ENCODE measurements around the gene PPP1CC.

PPP1CC gene

DNA sequence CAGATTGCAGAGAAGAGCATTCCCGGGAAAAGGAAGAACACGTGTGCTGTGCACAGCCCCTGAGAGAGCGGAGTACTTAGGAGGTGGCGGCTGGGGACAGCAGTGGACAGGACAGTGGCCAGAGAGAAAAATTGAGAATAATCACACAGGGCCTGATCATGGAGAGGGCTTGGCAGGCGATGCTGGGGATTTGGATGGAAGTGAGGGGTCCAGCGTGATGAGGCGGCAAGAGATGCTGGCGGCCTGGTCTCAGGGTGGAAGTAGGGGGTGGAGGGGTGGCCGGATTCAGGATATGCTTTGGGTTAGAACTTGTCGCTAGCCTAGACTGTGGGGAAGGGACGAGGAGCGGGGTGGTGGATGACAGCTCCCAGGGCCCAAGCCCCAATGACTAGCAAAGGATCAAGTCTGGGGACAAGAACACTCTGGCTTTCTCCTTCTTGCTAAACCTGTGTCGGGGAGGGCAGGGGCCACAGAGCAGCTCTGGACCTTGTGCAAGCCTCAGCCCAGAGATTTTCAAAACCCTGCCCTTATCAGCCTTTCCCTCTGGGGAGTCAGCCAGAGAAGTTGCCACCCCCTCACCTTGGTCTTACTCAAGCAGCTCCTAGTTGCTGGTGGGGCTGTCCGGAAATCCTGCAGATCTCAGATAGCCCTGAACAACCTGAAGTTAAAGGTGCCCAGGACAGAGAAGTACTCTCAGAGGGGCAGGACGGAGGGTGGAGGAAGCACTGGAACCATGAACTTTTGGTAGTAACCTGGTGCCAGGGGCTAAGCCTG, 55.1 kb downstream of the PPP1CC start:
- DNase-seq (ENCODE audit: low read depth, low spot score) = no peak

GRCh38 chr12:110686294-110686903, 56.3 kb downstream of the PPP1CC start:
- no peak for DNase-seq (ENCODE audit: low read depth, low spot score)

- DNase-seq (ENCODE audit: low read depth, low spot score) = no peak
Observed at GRCh38 chr12:110684312-110684836, 58.3 kb downstream of the PPP1CC start.

DNA sequence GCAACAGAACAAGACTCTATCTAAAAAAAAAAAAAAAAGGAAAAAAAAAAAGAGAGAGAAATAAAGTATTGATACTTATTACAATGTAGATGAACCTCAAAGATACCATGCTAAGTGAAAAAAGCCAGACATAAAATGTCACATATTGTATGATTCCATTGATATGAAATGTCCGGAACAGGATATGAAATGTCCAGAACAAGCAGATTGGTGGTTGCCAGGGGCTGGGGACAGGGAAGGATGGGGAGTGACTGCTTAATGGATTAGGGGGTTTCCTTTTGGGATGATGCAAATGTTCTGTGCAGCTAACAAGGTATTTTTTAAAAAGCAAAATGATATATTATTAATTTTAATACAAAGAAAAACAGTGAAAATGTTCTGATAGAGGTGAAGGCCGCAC, 58.8 kb downstream of the PPP1CC start:
- no peak for DNase-seq (ENCODE audit: low read depth, low spot score)

DNA sequence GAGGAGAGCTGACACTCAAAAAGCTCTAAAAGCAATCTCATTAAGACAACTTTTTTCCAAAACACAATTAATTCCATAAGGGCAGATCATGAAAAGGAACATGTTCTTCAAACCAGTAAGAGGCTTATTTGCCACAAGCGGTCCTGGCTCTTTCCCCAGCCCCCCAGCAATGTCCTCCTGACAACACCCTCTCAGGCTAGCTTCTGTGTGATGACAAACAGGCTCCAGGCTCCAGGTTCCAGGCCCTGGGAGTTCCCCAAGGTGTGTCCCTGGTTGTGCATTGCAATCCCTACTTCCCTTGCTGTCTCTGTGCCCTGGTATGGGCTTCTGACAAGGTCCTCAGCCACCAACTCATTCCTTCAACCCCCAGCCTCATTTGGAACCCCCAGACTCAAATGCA, 62.7 kb downstream of the PPP1CC start:
- no peak for DNase-seq (ENCODE audit: low read depth, low spot score)

DNA sequence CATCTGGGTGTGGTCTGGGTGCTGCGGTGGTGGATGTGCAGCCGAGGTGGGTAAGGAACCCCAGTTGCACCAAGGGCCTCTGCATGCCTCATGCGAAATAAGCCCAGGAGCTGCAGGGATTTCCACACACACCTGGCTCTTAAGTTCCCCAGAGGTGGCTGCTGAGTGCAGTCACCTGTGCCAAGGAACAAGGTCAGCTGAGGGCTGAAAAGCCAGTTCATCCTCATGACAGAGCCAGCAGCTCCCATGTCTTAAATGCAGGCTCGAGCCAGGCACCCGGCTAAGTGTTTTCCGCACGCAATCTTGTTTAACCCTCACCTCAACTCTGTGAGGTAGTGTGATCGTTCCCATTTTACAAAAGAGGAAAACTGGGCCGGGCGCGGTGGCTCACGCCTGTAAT, 63.5 kb downstream of the PPP1CC start:
- DNase-seq (ENCODE audit: low read depth, low spot score) = no peak

GRCh38 chr12:110677982-110678381, 64.7 kb downstream of the PPP1CC start:
- no peak for DNase-seq (ENCODE audit: low read depth, low spot score)

- no peak for DNase-seq (ENCODE audit: low read depth, low spot score)
Observed at GRCh38 chr12:110677206-110677911, 65.3 kb downstream of the PPP1CC start.

DNA sequence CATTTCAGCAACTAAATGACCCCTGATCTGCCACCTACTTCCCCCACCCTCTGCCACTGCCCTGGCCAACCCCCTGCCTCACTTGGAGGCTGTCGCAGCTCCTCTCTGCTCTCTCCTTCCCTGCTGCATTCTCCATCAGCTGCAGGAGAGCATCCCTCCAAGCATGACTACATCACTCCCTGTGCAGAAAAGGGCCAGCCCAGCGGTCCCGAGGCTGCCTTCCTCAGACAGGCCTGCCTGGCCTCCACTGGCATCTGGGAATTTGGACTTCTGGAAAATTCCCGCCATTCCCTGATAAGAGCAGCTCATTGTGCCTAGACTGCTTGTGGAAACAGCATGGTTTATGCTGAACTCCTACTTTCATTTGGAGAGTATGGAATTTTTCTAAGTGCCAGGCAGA, 66.5 kb downstream of the PPP1CC start:
- DNase-seq (ENCODE audit: low read depth, low spot score) = no peak

- no peak for DNase-seq (ENCODE audit: low read depth, low spot score)
Observed at GRCh38 chr12:110670161-110670701, 72.5 kb downstream of the PPP1CC start.
